H9 (cell line): Measurements from ENCODE around the gene CNGA2. TPM values are rescaled to one million over a fixed set of nuclear protein-coding genes. Genes with fewer than 3 reads are reported as not detected.

ENCODE experiments used
- DNase-seq: peaks from one replicate; pipeline ENCODE4 v3.0.0-alpha.2; 2017
- H2AFZ ChIP-seq: one replicate; pipeline ENCODE4 v1.6.1; 2013; ENCODE audit warnings: mild to moderate bottlenecking, low read length, control low read depth, moderate library complexity
- H2AK5ac ChIP-seq: 2 replicates; pipeline ENCODE4 v1.6.1; 2013; ENCODE audit warnings: low read length, control low read depth, mixed read lengths; ENCODE audit not compliant: insufficient read length
- H2BK120ac ChIP-seq: one replicate; pipeline ENCODE4 v1.6.1; 2013; ENCODE audit warnings: low read depth, mild to moderate bottlenecking, low read length, control low read depth, inconsistent platforms; ENCODE audit not compliant: poor library complexity, severe bottlenecking
- H2BK12ac ChIP-seq: 2 replicates; pipeline ENCODE4 v1.6.1; 2013; ENCODE audit warnings: low read length, control low read depth, mixed read lengths, low read depth; ENCODE audit not compliant: insufficient read length
- H2BK15ac ChIP-seq: 2 replicates; pipeline ENCODE4 v1.6.1; 2013; ENCODE audit warnings: low read depth, low read length, control low read depth
- H2BK20ac ChIP-seq: one replicate; pipeline ENCODE4 v1.6.1; 2013; ENCODE audit warnings: low read depth, mild to moderate bottlenecking, low read length, control low read depth, inconsistent platforms; ENCODE audit not compliant: poor library complexity, severe bottlenecking
- H2BK5ac ChIP-seq: 2 replicates; pipeline ENCODE4 v1.6.1; 2013; ENCODE audit warnings: low read length, control low read depth, mixed read lengths; ENCODE audit not compliant: insufficient read length
- H3K14ac ChIP-seq: 2 replicates; pipeline ENCODE4 v1.6.1; 2013; ENCODE audit warnings: low read length, control low read depth; ENCODE audit not compliant: insufficient read depth
- H3K18ac ChIP-seq: 2 replicates; pipeline ENCODE4 v1.6.1; 2013; ENCODE audit warnings: low read depth, mild to moderate bottlenecking, mixed read lengths, low read length, control low read depth; ENCODE audit not compliant: insufficient read length
- H3K23ac ChIP-seq: 2 replicates; pipeline ENCODE4 v1.6.1; 2013; ENCODE audit warnings: low read length, control low read depth, mixed read lengths, low read depth; ENCODE audit not compliant: insufficient read length
- H3K23me2 ChIP-seq: 2 replicates; pipeline ENCODE4 v1.6.1; 2013; ENCODE audit warnings: low read depth, mild to moderate bottlenecking, mixed read lengths, low read length, control low read depth; ENCODE audit not compliant: insufficient read length, poor library complexity, severe bottlenecking
- H3K27ac ChIP-seq: 2 replicates; pipeline ENCODE4 v1.5.1; 2013; ENCODE audit warnings: low read length, control low read depth, mixed read lengths, low read depth; ENCODE audit not compliant: insufficient read length
- H3K27me3 ChIP-seq: 2 replicates; pipeline ENCODE4 v1.6.1; 2013; ENCODE audit warnings: low read length, control low read depth, inconsistent platforms; ENCODE audit not compliant: insufficient read depth
- H3K4ac ChIP-seq: 2 replicates; pipeline ENCODE4 v1.6.1; 2013; ENCODE audit warnings: low read depth, mild to moderate bottlenecking, control low read depth, inconsistent platforms, low read length, moderate library complexity
- H3K4me1 ChIP-seq: 2 replicates; pipeline ENCODE4 v1.6.1; 2013; ENCODE audit warnings: low read length, control low read depth, inconsistent platforms; ENCODE audit not compliant: insufficient read depth
- H3K4me2 ChIP-seq: 2 replicates; pipeline ENCODE4 v1.6.1; 2013; ENCODE audit warnings: low read length, control low read depth, mixed read lengths; ENCODE audit not compliant: insufficient read length, insufficient read depth
- H3K56ac ChIP-seq: 2 replicates; pipeline ENCODE4 v1.6.1; 2013; ENCODE audit warnings: low read depth, mild to moderate bottlenecking, mixed read lengths, low read length, control low read depth; ENCODE audit not compliant: insufficient read length
- H3K79me1 ChIP-seq: 2 replicates; pipeline ENCODE4 v1.6.1; 2013; ENCODE audit warnings: low read depth, mild to moderate bottlenecking, moderate library complexity, low read length, control low read depth, inconsistent platforms; ENCODE audit not compliant: insufficient read depth, poor library complexity, severe bottlenecking
- H3K79me2 ChIP-seq: 2 replicates; pipeline ENCODE4 v1.6.1; 2013; ENCODE audit warnings: low read length, control low read depth, inconsistent platforms; ENCODE audit not compliant: insufficient read depth
- H3K9ac ChIP-seq: 2 replicates; pipeline ENCODE4 v1.6.1; 2013; ENCODE audit warnings: low read length, control low read depth, mixed read lengths; ENCODE audit not compliant: insufficient read length; ENCODE audit errors: extremely low read depth
- H3K9me3 ChIP-seq: one replicate; pipeline ENCODE4 v1.6.1; 2013; ENCODE audit warnings: low read depth, low read length, inconsistent platforms; ENCODE audit not compliant: control insufficient read depth
- H3T11ph ChIP-seq: one replicate; pipeline ENCODE4 v1.6.1; 2013; ENCODE audit warnings: mild to moderate bottlenecking, low read length, control low read depth, inconsistent platforms
- H4K20me1 ChIP-seq: one replicate; pipeline ENCODE4 v1.6.1; 2013; ENCODE audit not compliant: control insufficient read depth, insufficient read length, insufficient read depth
- H4K5ac ChIP-seq: 2 replicates; pipeline ENCODE4 v1.6.1; 2013; ENCODE audit warnings: low read depth, mild to moderate bottlenecking, mixed read lengths, low read length, control low read depth; ENCODE audit not compliant: insufficient read length
- H4K8ac ChIP-seq: replicated peaks from 2 replicates; pipeline ENCODE4 v1.6.1; 2013; ENCODE audit warnings: low read length, control low read depth, mixed read lengths, low read depth; ENCODE audit not compliant: insufficient read length
- H4K91ac ChIP-seq: 2 replicates; pipeline ENCODE4 v1.6.1; 2013; ENCODE audit warnings: low read depth, mild to moderate bottlenecking, moderate library complexity, mixed read lengths, low read length, control low read depth; ENCODE audit not compliant: insufficient read length
- H3K27ac Mint-ChIP-seq, 3 experiments: 2 replicates in 2 of 3; 3 replicates in 1 of 3; pipeline ENCODE4 v1.8.0; 2020 to 2021; ENCODE audit warnings: mixed read lengths in 3 of 3, mild to moderate bottlenecking in 1 of 3, moderate library complexity in 1 of 3
- H3K27me3 Mint-ChIP-seq: 2 replicates; pipeline ENCODE4 v1.8.0; 2021; ENCODE audit warnings: low read depth, mild to moderate bottlenecking, moderate library complexity, mixed read lengths
- H3K36me3 Mint-ChIP-seq, 3 experiments: 2 replicates in 2 of 3; 3 replicates in 1 of 3; pipeline ENCODE4 v1.8.0; 2020 to 2021; ENCODE audit warnings: low read depth in 3 of 3, mixed read lengths in 3 of 3; ENCODE audit not compliant: insufficient read depth in 1 of 3
- H3K4me1 Mint-ChIP-seq, 2 experiments: 2 replicates each; pipeline ENCODE4 v1.8.0; 2020; ENCODE audit warnings: mixed read lengths in 2 of 2
- H3K4me3 Mint-ChIP-seq, 2 experiments: 2 replicates in 1 of 2; 3 replicates in 1 of 2; pipeline ENCODE4 v1.8.0; 2020 to 2021; ENCODE audit warnings: mild to moderate bottlenecking in 2 of 2, mixed read lengths in 2 of 2, moderate library complexity in 1 of 2
- H3K9me3 Mint-ChIP-seq, 2 experiments: 2 replicates in 1 of 2; 3 replicates in 1 of 2; pipeline ENCODE4 v1.8.0; 2020; ENCODE audit warnings: mild to moderate bottlenecking in 2 of 2, mixed read lengths in 2 of 2, moderate library complexity in 1 of 2
- CTCF ChIP-seq: fragments of 200-600 bp; sonication (generic); conservative IDR thresholded peaks from 3 replicates; pipeline ENCODE4 v1.8.0; 2021; ENCODE audit warnings: antibody characterized with exemption, mild to moderate bottlenecking
- WGBS: extraction: QIAGEN DNeasy Blood & Tissue Kit; methylation state at CpG from one replicate; pipeline ENCODE4 v1.1.7; 2013; ENCODE audit warnings: missing lambda C conversion rate, low lambda C conversion rate, mixed read lengths; ENCODE audit not compliant: insufficient read length; ENCODE audit errors: extremely low coverage; 5-methylcytosine and 5-hydroxymethylcytosine counted together
- total RNA-seq: library from RNA; stranded (reverse); gene quantifications from 2 replicates; pipeline ENCODE4 v1.2.1, GENCODE V29; 2021

The CNGA2 gene
- total RNA-seq, 1 experiment from 2014 or later, result not detected

GRCh38 chrX:151698485-151698884 lies 36.1 kb upstream of the CNGA2 start:
- Histone ChIP-seq H3K4ac (no peak overlapping the region), H3K27ac (no peak overlapping the region), H3K9ac (no peak overlapping the region), H3K4me1 (no peaks in the 10 kb centered on the region), H3K18ac (no peak overlapping the region), H3K14ac (no peak overlapping the region), H4K8ac (no peak overlapping the region), H3K56ac (no peak overlapping the region), H4K20me1 (no peaks in the 10 kb centered on the region), H2AK5ac (no peak overlapping the region), H2BK20ac (no peak overlapping the region), H2BK120ac (no peak overlapping the region), H4K5ac (no peak overlapping the region), H3K27me3 (no peaks in the 10 kb centered on the region), H3K23ac (no peak overlapping the region), H2BK12ac (no peak overlapping the region), H3K79me1 (no peaks in the 10 kb centered on the region), H3K23me2 (no peaks in the 10 kb centered on the region), H3K79me2 (no peaks in the 10 kb centered on the region), H2BK15ac (no peak overlapping the region), H2BK5ac (no peak overlapping the region), H3T11ph (no peak overlapping the region), H3K4me2 (no peak overlapping the region), H3K9me3 (peaks cover 61% of the 10 kb centered on the region), H2AFZ (no peak overlapping the region), H4K91ac (no peak overlapping the region)
- peaks cover 23% of the 10 kb centered on the region for H3K27me3 Mint-ChIP-seq
- TF ChIP-seq CTCF, result no peak
- peaks cover 11% of the 10 kb centered on the region in 2 experiments for H3K4me1 Mint-ChIP-seq
- H3K4me3 Mint-ChIP-seq, result no peak overlapping the region
- H3K27ac Mint-ChIP-seq, result no peak overlapping the region
- no peak for DNase-seq
- peaks cover 64 to 74% of the 10 kb centered on the region in 2 experiments for H3K9me3 Mint-ChIP-seq
- WGBS, result no CpG with 5 or more reads among the region's 6 CpGs
- peaks cover 0 to 3% (median 2%) of the 10 kb centered on the region in 3 experiments; a peak in 5 of 7 replicates for H3K36me3 Mint-ChIP-seq
